OCI-LY1 (cell line): ENCODE measurements around the gene VAV3.
"Not testable (repeated sequence)": the region's sequence is repeated elsewhere in the genome, so short reads cannot be mapped to it uniquely, and the experiment has no call there.

ENCODE experiments used
- H2AFZ ChIP-seq: fragments of 200-600 bp; sonication (generic), shearing (Covaris generic); 2 replicates; pipeline ENCODE4 v1.6.0; 2014; ENCODE audit warnings: antibody characterized with exemption, mild to moderate bottlenecking, low read length
- H3F3A ChIP-seq: fragments of 200-600 bp; sonication (generic), shearing (Covaris generic); 2 replicates; pipeline ENCODE4 v1.6.0; 2014; ENCODE audit warnings: mild to moderate bottlenecking, antibody characterized with exemption, low read length, moderate library complexity; ENCODE audit not compliant: insufficient read depth
- H3K27ac ChIP-seq: fragments of 200-600 bp; sonication (generic); 2 replicates; pipeline ENCODE4 v1.5.1; 2014; ENCODE audit warnings: low read length, mixed run types, mild to moderate bottlenecking, low read depth; ENCODE audit not compliant: poor library complexity, severe bottlenecking
- H3K27me3 ChIP-seq: fragments of 200-600 bp; sonication (generic); 2 replicates; pipeline ENCODE4 v1.6.0; 2014; ENCODE audit warnings: antibody characterized with exemption, mild to moderate bottlenecking, low read length, moderate library complexity; ENCODE audit not compliant: insufficient read depth
- H3K36me3 ChIP-seq: fragments of 200-600 bp; sonication (generic); 2 replicates; pipeline ENCODE4 v1.6.1; 2014; ENCODE audit warnings: mild to moderate bottlenecking, antibody characterized with exemption, low read length, moderate library complexity, mixed read lengths; ENCODE audit not compliant: insufficient read depth
- H3K4me1 ChIP-seq: fragments of 200-600 bp; sonication (generic); 2 replicates; pipeline ENCODE4 v1.5.1; 2014; ENCODE audit warnings: mild to moderate bottlenecking, low read length, moderate library complexity; ENCODE audit not compliant: insufficient read depth, severe bottlenecking
- H3K4me2 ChIP-seq: fragments of 200-600 bp; sonication (generic), shearing (Covaris generic); 2 replicates; pipeline ENCODE4 v1.6.1; 2014; ENCODE audit warnings: low read length
- H3K4me3 ChIP-seq: fragments of 200-600 bp; sonication (generic); 2 replicates; pipeline ENCODE4 v1.5.1; 2014; ENCODE audit warnings: low read length, low read depth, mild to moderate bottlenecking, mixed read lengths; ENCODE audit not compliant: poor library complexity, severe bottlenecking
- H3K79me2 ChIP-seq: fragments of 200-600 bp; shearing (Covaris generic); 2 replicates; pipeline ENCODE4 v1.6.1; 2016; ENCODE audit warnings: mixed run types, low read length, mixed read lengths; ENCODE audit not compliant: insufficient read depth
- H3K9ac ChIP-seq: fragments of 200-600 bp; sonication (generic), shearing (Covaris generic); 2 replicates; pipeline ENCODE4 v1.6.1; 2014; ENCODE audit warnings: mild to moderate bottlenecking, low read length, mixed read lengths
- H3K9me2 ChIP-seq: fragments of 200-600 bp; sonication (generic), shearing (Covaris generic); 2 replicates; pipeline ENCODE4 v1.6.1; 2014; ENCODE audit warnings: low read depth, mild to moderate bottlenecking, low read length, mixed read lengths
- H3K9me3 ChIP-seq: fragments of 200-600 bp; shearing (Covaris generic); 2 replicates; pipeline ENCODE4 v1.6.1; 2014; ENCODE audit warnings: low read length, mixed read lengths
- H4K20me1 ChIP-seq: fragments of 200-600 bp; sonication (generic), shearing (Covaris generic); 2 replicates; pipeline ENCODE4 v1.6.0; 2016; ENCODE audit warnings: mild to moderate bottlenecking, low read length; ENCODE audit not compliant: insufficient read depth
- EZH2 ChIP-seq: fragments of 200-600 bp; sonication (generic), shearing (Covaris generic); IDR thresholded peaks from 2 replicates; pipeline ENCODE4 v1.8.0; 2017; ENCODE audit warnings: borderline replicate concordance, mixed run types, mild to moderate bottlenecking, antibody characterized with exemption, low read length, moderate library complexity, mixed read lengths
- TF ChIP-seq, protein P1 (sequence below): fragments of 200-600 bp; sonication (generic), shearing (Covaris generic); IDR thresholded peaks from 2 replicates; pipeline ENCODE4 v1.5.1; 2017; ENCODE audit warnings: mild to moderate bottlenecking, antibody characterized with exemption, low read length, moderate library complexity, mixed read lengths

Gene VAV3

DNA sequence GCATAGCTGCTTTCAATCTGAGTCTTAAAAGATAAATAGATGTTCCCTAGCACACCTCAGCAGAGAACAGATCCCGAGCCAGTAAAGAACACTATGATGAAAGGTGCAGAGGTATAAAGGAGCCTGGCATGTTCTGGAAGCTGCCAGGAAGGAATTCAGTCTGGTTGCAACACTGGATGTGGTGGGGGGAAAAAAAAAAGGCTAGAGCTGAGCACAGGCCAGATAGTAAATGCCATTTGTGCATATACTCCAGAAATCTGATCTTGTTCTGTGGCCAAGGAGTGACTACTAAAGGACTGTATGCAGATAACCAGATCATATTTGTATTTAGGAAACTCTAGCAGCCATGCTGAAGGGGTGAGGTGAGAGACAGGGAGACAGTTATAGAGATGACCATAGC lies 240.3 kb downstream of the VAV3 start:
- Histone ChIP-seq H3K36me3 (no peaks in the 10 kb centered on the region), H3K4me1 (no peaks in the 10 kb centered on the region), H2AFZ (no peak overlapping the region), H3K79me2 (no peaks in the 10 kb centered on the region), H3K9me3 (no peaks in the 10 kb centered on the region), H3K9me2 (no peaks in the 10 kb centered on the region), H3K27ac (no peak overlapping the region), H3K27me3 (no peaks in the 10 kb centered on the region), H3K4me3 (no peak overlapping the region), H3K4me2 (no peak overlapping the region), H3F3A (no peaks in the 10 kb centered on the region), H3K9ac (no peak overlapping the region), H4K20me1 (no peaks in the 10 kb centered on the region)
- TF ChIP-seq EZH2 = no peak
- TF ChIP-seq, protein P1, sequence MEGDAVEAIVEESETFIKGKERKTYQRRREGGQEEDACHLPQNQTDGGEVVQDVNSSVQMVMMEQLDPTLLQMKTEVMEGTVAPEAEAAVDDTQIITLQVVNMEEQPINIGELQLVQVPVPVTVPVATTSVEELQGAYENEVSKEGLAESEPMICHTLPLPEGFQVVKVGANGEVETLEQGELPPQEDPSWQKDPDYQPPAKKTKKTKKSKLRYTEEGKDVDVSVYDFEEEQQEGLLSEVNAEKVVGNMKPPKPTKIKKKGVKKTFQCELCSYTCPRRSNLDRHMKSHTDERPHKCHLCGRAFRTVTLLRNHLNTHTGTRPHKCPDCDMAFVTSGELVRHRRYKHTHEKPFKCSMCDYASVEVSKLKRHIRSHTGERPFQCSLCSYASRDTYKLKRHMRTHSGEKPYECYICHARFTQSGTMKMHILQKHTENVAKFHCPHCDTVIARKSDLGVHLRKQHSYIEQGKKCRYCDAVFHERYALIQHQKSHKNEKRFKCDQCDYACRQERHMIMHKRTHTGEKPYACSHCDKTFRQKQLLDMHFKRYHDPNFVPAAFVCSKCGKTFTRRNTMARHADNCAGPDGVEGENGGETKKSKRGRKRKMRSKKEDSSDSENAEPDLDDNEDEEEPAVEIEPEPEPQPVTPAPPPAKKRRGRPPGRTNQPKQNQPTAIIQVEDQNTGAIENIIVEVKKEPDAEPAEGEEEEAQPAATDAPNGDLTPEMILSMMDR = no peak

DNA sequence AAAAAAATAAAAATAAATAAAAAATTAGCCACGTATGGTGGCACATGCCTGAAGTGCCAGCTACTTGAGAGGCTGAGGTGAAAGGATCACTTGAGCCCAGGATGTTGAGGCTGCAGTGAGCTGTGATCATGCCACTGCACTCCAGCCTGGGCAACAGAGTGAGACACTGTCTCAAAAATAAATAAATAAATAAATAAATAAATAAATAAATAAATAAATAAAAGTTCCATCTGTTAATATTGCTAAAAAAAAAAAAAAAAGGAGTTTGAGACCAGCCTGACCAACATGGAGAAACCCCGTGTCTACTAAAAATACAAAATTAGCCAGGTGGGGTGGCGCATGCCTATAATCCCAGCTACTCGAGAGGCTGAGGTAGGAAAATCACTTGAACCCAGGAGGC lies 244.8 kb downstream of the VAV3 start:
- not testable (repeated sequence) for H3K4me3 ChIP-seq, H3K79me2 ChIP-seq, H3K9ac ChIP-seq, H3K27ac ChIP-seq, H2AFZ ChIP-seq, H3K9me2 ChIP-seq, H3K27me3 ChIP-seq, H3K4me1 ChIP-seq, H4K20me1 ChIP-seq, H3K36me3 ChIP-seq, H3K9me3 ChIP-seq, H3K4me2 ChIP-seq, H3F3A ChIP-seq

DNA sequence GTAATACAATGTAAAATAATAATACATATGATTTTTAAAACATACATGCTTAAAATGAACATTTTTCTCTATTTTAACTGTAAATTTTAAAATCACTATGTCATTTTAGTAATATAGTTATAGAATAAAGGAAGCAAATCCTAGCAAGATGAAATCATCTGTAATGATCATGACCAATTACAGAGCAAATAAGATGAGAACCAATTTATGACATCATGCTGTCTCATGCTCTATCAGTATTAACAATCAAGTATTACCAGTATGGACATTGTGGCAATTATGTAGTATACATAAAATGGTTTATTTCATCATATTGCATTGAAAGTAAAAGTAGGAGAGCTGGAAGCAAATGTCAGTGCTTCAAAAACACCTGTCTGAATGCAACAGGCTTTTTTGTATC lies 255.0 kb downstream of the VAV3 start:
- H2AFZ ChIP-seq = no peak overlapping the region
- TF ChIP-seq, protein P1 = no peak
- TF ChIP-seq EZH2 = no peak
- H3F3A ChIP-seq = no peaks in the 10 kb centered on the region
- H3K27me3 ChIP-seq = no peaks in the 10 kb centered on the region
- no peaks in the 10 kb centered on the region for H4K20me1 ChIP-seq
- no peak overlapping the region for H3K4me2 ChIP-seq
- no peaks in the 10 kb centered on the region for H3K4me1 ChIP-seq
- H3K9me2 ChIP-seq = no peaks in the 10 kb centered on the region
- no peaks in the 10 kb centered on the region for H3K9me3 ChIP-seq
- H3K79me2 ChIP-seq = no peaks in the 10 kb centered on the region
- no peak overlapping the region for H3K9ac ChIP-seq
- H3K27ac ChIP-seq = no peak overlapping the region
- H3K4me3 ChIP-seq = no peak overlapping the region
- H3K36me3 ChIP-seq = no peaks in the 10 kb centered on the region

DNA sequence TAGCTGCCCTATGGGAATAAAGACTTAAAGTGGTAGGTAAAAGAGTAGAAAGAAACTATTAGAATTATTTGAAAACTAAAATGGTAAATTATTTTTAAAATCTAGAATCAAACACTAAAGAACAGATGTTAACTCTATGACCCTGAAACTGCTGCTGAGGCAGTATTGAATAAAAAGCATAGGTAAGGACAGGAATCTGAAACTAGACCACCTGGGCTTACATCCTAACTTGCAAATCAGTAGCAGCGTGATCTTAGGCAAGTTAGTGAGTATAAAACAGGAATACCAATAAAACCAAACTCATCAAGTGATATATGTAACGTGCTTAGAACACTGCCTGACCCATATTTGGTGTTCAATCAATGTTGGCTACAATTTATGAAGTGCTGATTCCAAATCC lies 257.9 kb downstream of the VAV3 start:
- H3K4me2 ChIP-seq = no peak overlapping the region

More for the DNA sequence above, 257.9 kb downstream of the VAV3 start:
- Histone ChIP-seq H2AFZ (no peak overlapping the region), H3F3A (no peaks in the 10 kb centered on the region), H3K9me2 (no peaks in the 10 kb centered on the region), H3K9me3 (no peaks in the 10 kb centered on the region), H4K20me1 (no peaks in the 10 kb centered on the region), H3K4me1 (no peaks in the 10 kb centered on the region), H3K4me3 (no peak overlapping the region), H3K27me3 (no peaks in the 10 kb centered on the region), H3K36me3 (no peaks in the 10 kb centered on the region), H3K27ac (no peak overlapping the region), H3K9ac (no peak overlapping the region), H3K79me2 (no peaks in the 10 kb centered on the region)
- TF ChIP-seq, protein P1 = no peak
- no peak for TF ChIP-seq EZH2
